GM12891 (cell line): ENCODE measurements around the gene SYNDIG1.

Source experiments
- DNase-seq: peaks from one replicate; pipeline ENCODE4 v3.0.0; 2011; ENCODE audit warnings: low spot score; ENCODE audit not compliant: insufficient read length
- FAIRE-seq: peaks from 2 replicates; lab custom pipeline; 2011; peaks lifted over from hg19 to GRCh38; lab: Jason Lieb, UNC
- PAX5 ChIP-seq: IDR thresholded peaks from 2 replicates; pipeline ENCODE4 v1.6.1; 2011; ENCODE audit warnings: low read length, moderate library complexity, mild to moderate bottlenecking; ENCODE audit not compliant: insufficient read depth, severe bottlenecking
- POLR2A ChIP-seq: IDR thresholded peaks from 2 replicates; pipeline ENCODE4 v1.6.1; 2011; ENCODE audit warnings: low read depth, low read length, control low read depth
- POLR2AphosphoS5 ChIP-seq: IDR thresholded peaks from 2 replicates; pipeline ENCODE4 v1.6.1; 2011; ENCODE audit warnings: low read depth, low read length, control low read depth
- POU2F2 ChIP-seq: IDR thresholded peaks from 2 replicates; pipeline ENCODE4 v1.6.1; 2011; ENCODE audit warnings: low read depth, mild to moderate bottlenecking, control low read depth, low read length, moderate library complexity
- SPI1 ChIP-seq: IDR thresholded peaks from 2 replicates; pipeline ENCODE4 v1.6.1; 2011; ENCODE audit warnings: low read depth, low read length, control low read depth
- TAF1 ChIP-seq: IDR thresholded peaks from 2 replicates; pipeline ENCODE4 v1.6.1; 2011; ENCODE audit warnings: low read depth, low read length, control low read depth

The SYNDIG1 gene

GRCh38 chr20:24568842-24569241 is 99.4 kb downstream of the SYNDIG1 start:
- DNase-seq, result no peak
- TF ChIP-seq PAX5 (no peak), POU2F2 (no peak), TAF1 (no peak), SPI1 (no peak), POLR2AphosphoS5 (no peak), POLR2A (no peak)
- FAIRE-seq, result no peak

DNA sequence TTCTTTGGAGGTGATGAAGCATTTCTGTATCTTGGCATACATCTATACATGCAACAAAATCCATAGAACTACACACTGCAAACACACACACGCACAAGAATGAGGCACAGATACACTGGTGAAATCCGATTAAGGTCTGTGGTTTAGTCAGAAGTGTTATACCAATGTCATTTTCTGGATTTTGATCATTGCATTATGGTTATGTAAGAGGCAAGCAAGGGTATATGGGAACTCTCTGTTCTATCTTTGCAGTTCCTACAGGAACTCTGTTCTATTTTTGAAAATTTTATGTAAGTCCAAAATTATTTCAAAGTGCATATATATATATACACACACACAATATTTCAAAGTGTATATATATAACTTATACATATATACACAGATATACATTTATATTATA is 101.7 kb downstream of the SYNDIG1 start:
- no peak for FAIRE-seq
- no peak for DNase-seq
- TF ChIP-seq SPI1, result no peak
- no peak for TF ChIP-seq PAX5
- no peak for TF ChIP-seq TAF1
- no peak for TF ChIP-seq POLR2A
- no peak for TF ChIP-seq POLR2AphosphoS5
- TF ChIP-seq POU2F2, result no peak

DNA sequence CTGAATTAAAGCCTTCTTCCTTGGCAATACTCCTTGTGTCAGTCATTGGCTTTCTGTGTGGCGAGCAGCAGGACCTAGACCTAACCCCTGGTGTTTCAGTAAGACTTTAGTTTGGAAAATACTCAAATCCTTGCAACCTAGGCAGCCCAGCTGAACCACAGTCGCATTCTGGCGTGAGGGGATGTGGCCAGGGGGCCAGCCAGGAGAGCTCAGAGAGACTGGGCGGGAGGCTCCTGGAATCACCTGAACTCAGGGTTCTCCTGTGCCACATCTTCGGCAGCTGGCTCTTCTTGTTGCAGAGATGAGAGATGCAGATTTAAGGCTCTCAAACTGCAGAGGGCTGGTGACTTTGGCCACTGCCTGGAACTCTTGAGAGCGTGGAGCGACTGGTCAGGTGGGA is 102.7 kb downstream of the SYNDIG1 start:
- FAIRE-seq, result no peak
- DNase-seq, result no peak
- TF ChIP-seq POU2F2, result no peak
- no peak for TF ChIP-seq PAX5
- no peak for TF ChIP-seq POLR2A
- no peak for TF ChIP-seq POLR2AphosphoS5
- TF ChIP-seq TAF1, result no peak
- TF ChIP-seq SPI1, result no peak

GRCh38 chr20:24572862-24573261 is 103.4 kb downstream of the SYNDIG1 start:
- DNase-seq (no peak), FAIRE-seq (no peak)
- TF ChIP-seq POU2F2, result no peak
- TF ChIP-seq POLR2AphosphoS5, result no peak
- no peak for TF ChIP-seq TAF1
- TF ChIP-seq PAX5, result no peak
- TF ChIP-seq SPI1, result no peak
- no peak for TF ChIP-seq POLR2A

GRCh38 chr20:24573557-24573956 is 104.1 kb downstream of the SYNDIG1 start:
- FAIRE-seq (no peak), DNase-seq (no peak)
- TF ChIP-seq TAF1 (no peak), SPI1 (no peak), POLR2A (no peak), PAX5 (no peak), POU2F2 (no peak), POLR2AphosphoS5 (no peak)

DNA sequence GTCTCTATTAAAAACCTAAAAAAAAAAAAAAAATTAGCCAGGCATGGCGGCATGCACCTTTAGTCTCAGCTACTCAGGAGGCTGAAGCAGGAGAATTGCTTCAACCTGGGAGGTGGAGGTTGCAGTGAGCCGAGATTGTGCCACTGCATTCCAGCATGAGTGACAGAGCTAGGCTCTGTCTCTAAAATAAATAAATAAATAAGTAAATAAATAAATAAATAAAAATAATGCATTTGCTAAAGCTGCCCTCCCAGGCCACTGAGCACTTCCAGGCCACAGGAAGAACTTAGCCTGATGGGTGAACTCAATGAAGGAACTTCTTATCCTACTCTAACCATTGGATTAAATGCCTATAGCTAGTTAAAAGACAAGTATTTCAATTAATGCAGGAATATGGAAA is 104.9 kb downstream of the SYNDIG1 start:
- DNase-seq, result no peak
- FAIRE-seq, result no peak
- TF ChIP-seq TAF1, result no peak
- TF ChIP-seq PAX5, result no peak
- TF ChIP-seq POLR2A, result no peak
- TF ChIP-seq SPI1, result no peak
- no peak for TF ChIP-seq POU2F2
- TF ChIP-seq POLR2AphosphoS5, result no peak

DNA sequence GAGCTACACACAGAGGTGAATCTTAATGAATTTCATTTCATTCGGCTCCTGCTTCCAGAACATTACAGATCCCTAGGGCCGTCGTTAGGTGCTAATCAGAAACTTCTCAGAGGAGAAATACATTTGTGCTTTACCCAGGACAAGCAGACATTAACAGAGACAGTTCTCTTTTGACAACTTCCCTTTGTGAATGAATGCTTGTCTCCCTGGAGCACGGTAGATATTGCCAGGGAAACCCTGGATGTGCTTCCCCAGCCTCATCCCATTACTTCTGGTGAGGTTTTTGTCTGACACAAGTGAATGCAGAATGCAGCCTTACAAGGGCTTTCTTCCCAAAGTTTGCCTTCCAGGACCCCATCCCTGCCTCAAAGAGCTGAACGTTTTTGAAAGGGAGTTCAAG is 105.4 kb downstream of the SYNDIG1 start:
- DNase-seq, result no peak
- no peak for TF ChIP-seq PAX5
- no peak for FAIRE-seq

- DNase-seq, result no peak
- no peak for FAIRE-seq
- TF ChIP-seq POLR2AphosphoS5, result no peak
- no peak for TF ChIP-seq POU2F2
- no peak for TF ChIP-seq PAX5
- TF ChIP-seq POLR2A, result no peak
These were observed 106.4 kb downstream of the SYNDIG1 start for GRCh38 chr20:24575811-24576210.

- TF ChIP-seq POLR2AphosphoS5, result no peak
- TF ChIP-seq POU2F2, result no peak
- no peak for TF ChIP-seq TAF1
- no peak for TF ChIP-seq SPI1
- no peak for TF ChIP-seq POLR2A
- TF ChIP-seq PAX5, result no peak
- DNase-seq (no peak), FAIRE-seq (no peak)
These were observed 107.0 kb downstream of the SYNDIG1 start for GRCh38 chr20:24576447-24576846.

- no peak for FAIRE-seq
- no peak for DNase-seq
These were observed 108.0 kb downstream of the SYNDIG1 start for GRCh38 chr20:24577271-24577909.

More at GRCh38 chr20:24577271-24577909, 108.0 kb downstream of the SYNDIG1 start:
- TF ChIP-seq POLR2A, result no peak
- no peak for TF ChIP-seq POLR2AphosphoS5
- no peak for TF ChIP-seq POU2F2
- TF ChIP-seq PAX5, result no peak
- no peak for TF ChIP-seq SPI1
- TF ChIP-seq TAF1, result no peak
